ENCODE results near the gene PFKFB1.
"Not testable (repeated sequence)": the region's sequence is repeated elsewhere in the genome, so short reads cannot be mapped to it uniquely, and the experiment has no call there.

PFKFB1 gene

GRCh38 chrX:54991706-54992105 is 2.3 kb downstream of the PFKFB1 start:
- Histone ChIP-seq H3K4me3 (ENCODE audit: low read depth, low read length) (no peak overlapping the region), H3K36me3 (no peaks in the 10 kb centered on the region), H3K27me3 (ENCODE audit: insufficient read depth, low read depth, severe bottlenecking) (peaks cover 48% of the 10 kb centered on the region), H3K27ac (no peak overlapping the region), H3K9me3 (ENCODE audit: severe bottlenecking) (no peaks in the 10 kb centered on the region)
- TF ChIP-seq CTCF (IDR thresholded peaks at IDR 0.05; ENCODE audit: low read depth, low read length) = no peak
- no peak for DNase-seq

- H3K27ac ChIP-seq; H3K36me3 ChIP-seq; H3K4me3 ChIP-seq (ENCODE audit: low read depth, low read length); H3K9me3 ChIP-seq (ENCODE audit: severe bottlenecking); H3K27me3 ChIP-seq (ENCODE audit: insufficient read depth, low read depth, severe bottlenecking); DNase-seq: not testable (repeated sequence)
These were observed 10.7 kb downstream of the PFKFB1 start for GRCh38 chrX:54983306-54983705.

GRCh38 chrX:54980334-54980733 is 13.7 kb downstream of the PFKFB1 start:
- no peak for TF ChIP-seq CTCF (IDR thresholded peaks at IDR 0.05; ENCODE audit: low read depth, low read length)
- Histone ChIP-seq H3K27ac (no peak overlapping the region), H3K4me3 (ENCODE audit: low read depth, low read length) (no peak overlapping the region)

GRCh38 chrX:54979432-54979831 is 14.6 kb downstream of the PFKFB1 start:
- H3K27me3 ChIP-seq (ENCODE audit: insufficient read depth, low read depth, severe bottlenecking) = peaks cover 18% of the 10 kb centered on the region
- H3K36me3 ChIP-seq = no peaks in the 10 kb centered on the region
- DNase-seq = no peak
- no peak for TF ChIP-seq CTCF (IDR thresholded peaks at IDR 0.05; ENCODE audit: low read depth, low read length)
- no peaks in the 10 kb centered on the region for H3K9me3 ChIP-seq (ENCODE audit: severe bottlenecking)
- no peak overlapping the region for H3K4me3 ChIP-seq (ENCODE audit: low read depth, low read length)
- no peak overlapping the region for H3K27ac ChIP-seq

More at GRCh38 chrX:54980334-54980733, 13.7 kb downstream of the PFKFB1 start:
- Histone ChIP-seq H3K36me3 (no peaks in the 10 kb centered on the region), H3K9me3 (ENCODE audit: severe bottlenecking) (no peaks in the 10 kb centered on the region), H3K27me3 (ENCODE audit: insufficient read depth, low read depth, severe bottlenecking) (peaks cover 14% of the 10 kb centered on the region)
- DNase-seq = no peak

GRCh38 chrX:54978448-54978847 is 15.5 kb downstream of the PFKFB1 start:
- peaks cover 19% of the 10 kb centered on the region for H3K27me3 ChIP-seq (ENCODE audit: insufficient read depth, low read depth, severe bottlenecking)

GRCh38 chrX:54977387-54977786 is 16.6 kb downstream of the PFKFB1 start:
- Histone ChIP-seq H3K36me3 (no peaks in the 10 kb centered on the region), H3K9me3 (ENCODE audit: severe bottlenecking) (no peaks in the 10 kb centered on the region)
- DNase-seq = no peak

More at GRCh38 chrX:54978448-54978847, 15.5 kb downstream of the PFKFB1 start:
- Histone ChIP-seq H3K36me3 (no peaks in the 10 kb centered on the region), H3K27ac (no peak overlapping the region), H3K4me3 (ENCODE audit: low read depth, low read length) (no peak overlapping the region), H3K9me3 (ENCODE audit: severe bottlenecking) (no peaks in the 10 kb centered on the region)
- no peak for TF ChIP-seq CTCF (IDR thresholded peaks at IDR 0.05; ENCODE audit: low read depth, low read length)
- DNase-seq = no peak

More at GRCh38 chrX:54977387-54977786, 16.6 kb downstream of the PFKFB1 start:
- no peak for TF ChIP-seq CTCF (IDR thresholded peaks at IDR 0.05; ENCODE audit: low read depth, low read length)
- H3K4me3 ChIP-seq (ENCODE audit: low read depth, low read length) = no peak overlapping the region
- peaks cover 20% of the 10 kb centered on the region for H3K27me3 ChIP-seq (ENCODE audit: insufficient read depth, low read depth, severe bottlenecking)
- H3K27ac ChIP-seq = no peak overlapping the region
